Uterine smooth muscle cell (primary cell): ENCODE data around the gene SCYGR4. TPM values are rescaled to one million over a fixed set of nuclear protein-coding genes. Genes with fewer than 3 reads are reported as not detected.

Source experiments
- total RNA-seq: library from RNA; depleted of rRNA; stranded (reverse); fragments of >200 nt; gene quantifications from 2 replicates; pipeline ENCODE4 v1.2.3, GENCODE V29; 2014

SCYGR4 gene, protein sequence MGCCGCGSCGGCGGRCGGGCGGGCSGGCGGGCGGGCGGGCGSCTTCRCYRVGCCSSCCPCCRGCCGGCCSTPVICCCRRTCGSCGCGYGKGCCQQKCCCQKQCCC
- total RNA-seq = not detected in 2 replicates

DNA sequence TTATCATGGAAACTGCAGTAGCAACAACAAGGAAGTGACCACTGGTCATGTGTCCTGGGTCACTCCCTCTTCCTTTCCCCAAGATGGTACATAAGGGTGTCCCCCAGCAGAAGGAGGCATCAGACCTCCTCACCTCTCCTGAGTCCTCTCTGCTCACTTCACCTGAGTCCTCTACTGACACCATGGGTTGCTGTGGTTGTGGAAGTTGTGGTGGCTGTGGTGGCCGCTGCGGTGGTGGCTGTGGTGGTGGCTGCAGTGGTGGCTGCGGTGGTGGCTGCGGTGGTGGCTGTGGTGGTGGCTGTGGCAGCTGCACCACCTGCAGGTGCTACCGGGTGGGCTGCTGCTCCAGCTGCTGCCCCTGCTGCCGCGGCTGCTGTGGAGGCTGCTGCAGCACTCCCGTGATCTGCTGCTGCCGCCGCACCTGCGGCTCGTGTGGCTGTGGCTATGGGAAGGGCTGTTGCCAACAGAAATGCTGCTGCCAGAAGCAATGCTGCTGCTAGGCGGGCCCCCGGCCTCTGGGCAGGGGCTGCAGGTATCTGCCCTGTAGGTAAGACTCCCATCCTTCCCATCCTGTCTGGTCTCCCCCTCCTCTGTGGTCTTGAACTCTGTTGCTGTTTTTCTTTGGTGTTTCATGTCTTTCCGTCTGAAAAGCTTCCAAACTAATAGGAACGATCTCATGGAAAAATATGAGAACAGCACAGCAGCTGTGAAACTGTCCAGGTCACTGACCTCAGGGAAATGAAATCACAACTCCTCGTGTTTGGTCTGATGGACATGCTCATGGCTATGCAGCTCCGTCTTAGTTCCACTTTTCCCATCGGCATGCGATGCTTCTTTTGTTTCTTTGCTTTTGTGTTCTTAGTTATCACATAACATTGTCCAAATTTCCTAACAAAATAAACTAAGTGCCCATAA is at the start of gene SCYGR4:
Gene SCYGR4 (plus strand): TSS at position 183 of the 915 bp plus-strand sequence. CDS start 0 bp downstream, at position 183.

DNA sequence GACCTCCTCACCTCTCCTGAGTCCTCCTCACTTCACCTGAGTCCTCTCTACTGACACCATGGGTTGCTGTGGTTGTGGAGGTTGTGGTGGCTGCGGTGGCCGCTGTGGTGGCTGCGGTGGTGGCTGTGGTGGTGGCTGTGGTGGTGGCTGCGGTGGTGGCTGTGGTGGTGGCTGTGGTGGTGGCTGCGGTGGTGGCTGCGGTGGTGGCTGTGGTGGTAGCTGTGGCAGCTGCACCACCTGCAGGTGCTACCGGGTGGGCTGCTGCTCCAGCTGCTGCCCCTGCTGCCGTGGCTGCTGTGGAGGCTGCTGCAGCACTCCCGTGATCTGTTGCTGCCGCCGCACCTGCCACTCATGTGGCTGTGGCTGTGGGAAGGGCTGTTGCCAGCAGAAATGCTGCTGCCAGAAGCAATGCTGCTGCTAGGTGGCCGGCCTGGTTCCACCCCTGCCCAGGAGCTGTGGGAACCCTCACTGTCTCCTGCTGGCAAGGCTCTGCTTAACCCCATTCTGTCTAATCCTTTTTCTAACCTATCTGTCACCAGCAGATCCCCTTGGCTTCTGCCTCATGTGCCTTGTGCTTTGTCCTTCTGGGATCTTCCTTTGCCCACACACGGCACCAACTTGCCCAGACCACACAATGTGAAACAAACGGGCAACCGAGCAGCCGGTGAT is 18.3 kb upstream of the SCYGR4 start, which contains the start of gene SCYGR2:
Gene SCYGR2 (plus strand): TSS at position 59 of the 669 bp plus-strand sequence. CDS start 0 bp downstream, at position 59.

DNA sequence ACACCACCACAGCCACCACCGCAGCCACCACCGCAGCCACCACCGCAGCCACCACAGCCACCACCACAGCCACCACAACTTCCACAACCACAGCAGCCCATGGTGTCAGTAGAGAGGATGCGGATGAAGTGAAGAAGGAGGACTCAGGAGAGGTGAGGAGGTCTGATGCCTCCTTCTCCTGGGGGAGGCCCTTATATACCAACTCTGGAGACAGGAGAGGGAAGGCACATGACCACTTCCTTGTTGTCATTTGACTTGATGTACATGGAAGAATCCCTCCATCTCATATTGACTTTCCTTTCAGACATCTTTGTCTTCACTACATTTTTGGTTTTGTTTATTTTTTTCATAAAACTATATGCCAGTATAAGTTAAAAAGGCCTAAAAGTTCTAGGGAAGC is 2.6 kb upstream of the SCYGR4 start, which contains the start of gene SCYGR3:
Gene SCYGR3 (minus strand): TSS at position 101 of the 400 bp plus-strand sequence. CDS start 0 bp downstream, at position 101.

DNA sequence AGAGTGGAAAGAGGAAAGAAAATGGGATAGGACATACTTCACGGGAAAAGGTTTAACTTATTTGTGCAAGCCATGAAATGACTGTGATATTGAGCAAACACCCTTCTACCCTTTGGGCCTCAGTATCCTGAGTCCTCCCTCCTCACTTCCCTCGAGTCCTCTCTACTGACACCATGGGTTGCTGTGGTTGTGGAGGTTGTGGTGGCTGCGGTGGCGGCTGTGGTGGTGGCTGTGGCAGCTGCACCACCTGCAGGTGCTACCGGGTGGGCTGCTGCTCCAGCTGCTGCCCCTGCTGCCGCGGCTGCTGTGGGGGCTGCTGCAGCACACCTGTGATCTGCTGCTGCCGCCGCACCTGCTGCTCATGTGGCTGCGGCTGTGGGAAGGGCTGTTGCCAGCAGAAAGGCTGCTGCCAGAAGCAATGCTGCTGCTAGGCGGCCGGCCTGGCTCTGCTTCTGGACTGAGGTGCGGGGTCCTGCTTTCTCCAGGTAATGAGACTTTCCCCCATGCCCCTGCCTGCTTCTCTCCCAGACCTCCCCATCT is 49.4 kb downstream of the SCYGR4 start, which contains the start of gene SCYGR5:
Gene SCYGR5 (plus strand): TSS at position 174 of the 540 bp plus-strand sequence. CDS start 0 bp downstream, at position 174.

Other genes starting within 250 kb of the SCYGR4 start
- gene TM4SF20, start 238.2 kb upstream of the SCYGR4 start, total RNA-seq = not detected in 2 replicates
- not detected in 2 replicates for gene SCYGR1, start 229.5 kb upstream of the SCYGR4 start, total RNA-seq
- 38.6 and 42.1 TPM in 2 replicates for gene AGFG1, start 145.3 kb upstream of the SCYGR4 start, total RNA-seq
- not detected in 2 replicates for gene SCYGR2, start 18.6 kb upstream of the SCYGR4 start, total RNA-seq
- not detected in 2 replicates for gene SCYGR3, start 2.7 kb upstream of the SCYGR4 start, total RNA-seq
- not detected in 2 replicates for gene SCYGR5, start 49.3 kb downstream of the SCYGR4 start, total RNA-seq
- gene SLC19A3, start 100.5 kb downstream of the SCYGR4 start, total RNA-seq = under 0.01 TPM in 2 replicates
- not detected in 2 replicates for gene SCYGR6, start 107.3 kb downstream of the SCYGR4 start, total RNA-seq
- not detected in 2 replicates for gene SCYGR7, start 110.8 kb downstream of the SCYGR4 start, total RNA-seq
- not detected in 2 replicates for gene SCYGR8, start 128.4 kb downstream of the SCYGR4 start, total RNA-seq
- not detected in 2 replicates for gene CCL20, start 196.3 kb downstream of the SCYGR4 start, total RNA-seq